ENCODE data around the gene C22orf15. TPM values are rescaled to one million over a fixed set of nuclear protein-coding genes. Genes with fewer than 3 reads are reported as not detected.

C22orf15 gene
- total and polyA plus RNA-seq, 9 of the 15 experiments (the other 6 are each of a cell fraction or from before 2014, with no cell fraction given), result 0.07 TPM; not detected in 8

DNA sequence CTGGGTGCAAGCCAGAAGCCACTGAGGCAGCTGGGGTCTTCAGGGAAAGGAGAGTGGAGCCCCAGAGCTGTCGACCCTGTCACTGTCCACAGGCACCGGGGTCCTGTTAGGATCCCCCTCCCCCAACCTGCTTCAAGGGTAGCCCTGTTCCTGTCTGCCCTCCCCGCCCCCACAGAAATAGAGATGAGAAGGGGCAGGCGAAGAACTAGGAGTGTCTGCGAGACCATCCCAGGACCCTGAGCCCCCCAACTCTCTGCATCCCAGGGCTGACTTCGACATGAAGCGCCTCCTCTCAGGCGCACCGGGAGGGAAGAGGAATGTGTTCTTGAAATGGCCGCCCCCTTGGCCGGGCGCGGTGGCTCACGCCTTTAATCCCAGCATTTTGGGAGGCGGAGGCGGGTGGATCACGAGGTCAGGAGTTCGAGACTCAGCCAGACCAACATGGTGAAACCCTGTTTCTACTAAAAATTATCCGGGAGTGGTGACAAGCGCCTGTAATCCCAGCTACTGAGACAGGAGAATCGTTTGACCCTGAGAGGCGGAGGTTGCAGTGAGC lies 11.3 kb upstream of the C22orf15 start (continued):
- TF ChIP-seq, protein P1, sequence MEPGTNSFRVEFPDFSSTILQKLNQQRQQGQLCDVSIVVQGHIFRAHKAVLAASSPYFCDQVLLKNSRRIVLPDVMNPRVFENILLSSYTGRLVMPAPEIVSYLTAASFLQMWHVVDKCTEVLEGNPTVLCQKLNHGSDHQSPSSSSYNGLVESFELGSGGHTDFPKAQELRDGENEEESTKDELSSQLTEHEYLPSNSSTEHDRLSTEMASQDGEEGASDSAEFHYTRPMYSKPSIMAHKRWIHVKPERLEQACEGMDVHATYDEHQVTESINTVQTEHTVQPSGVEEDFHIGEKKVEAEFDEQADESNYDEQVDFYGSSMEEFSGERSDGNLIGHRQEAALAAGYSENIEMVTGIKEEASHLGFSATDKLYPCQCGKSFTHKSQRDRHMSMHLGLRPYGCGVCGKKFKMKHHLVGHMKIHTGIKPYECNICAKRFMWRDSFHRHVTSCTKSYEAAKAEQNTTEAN (CRISPR knock-in tag; IDR thresholded peaks at IDR 0.05), result no peak
- TF ChIP-seq NR3C1 (CRISPR knock-in tag; IDR thresholded peaks at IDR 0.05), result no peak
- TF ChIP-seq KLF10 (CRISPR knock-in tag; IDR thresholded peaks at IDR 0.05), result no peak
- TF ChIP-seq KLF1 (tag; IDR thresholded peaks at IDR 0.05), result no peak
- TF ChIP-seq CBFA2T3 (IDR thresholded peaks at IDR 0.05), result no peak
- TF ChIP-seq PURB (CRISPR knock-in tag; IDR thresholded peaks at IDR 0.05; ENCODE audit: low read depth), result no peak
- no peak for TF ChIP-seq NR4A1 (CRISPR knock-in tag; IDR thresholded peaks at IDR 0.05)
- TF ChIP-seq NR4A1 (tag; IDR thresholded peaks at IDR 0.05), result no peak
- TF ChIP-seq RBFOX2 (IDR thresholded peaks at IDR 0.05; ENCODE audit: low read depth, low read length), result peak; percentile 2; the same call in 1 of the 2 replicates
- TF ChIP-seq ATF4 (CRISPR knock-in tag; IDR thresholded peaks at IDR 0.05), result no peak
- TF ChIP-seq TSC22D4 (tag; IDR thresholded peaks at IDR 0.05), result no peak
- no peak for TF ChIP-seq TBL1XR1 (IDR thresholded peaks at IDR 0.05; ENCODE audit: low read length in 2 of 2)
- no peak for TF ChIP-seq STAT6 (CRISPR knock-in tag; IDR thresholded peaks at IDR 0.05)
- no peak for TF ChIP-seq AFF4 (CRISPR knock-in tag; IDR thresholded peaks at IDR 0.05)
- no peak for TF ChIP-seq ZBTB26 (CRISPR knock-in tag; IDR thresholded peaks at IDR 0.05)
- 0 out of 2 replicates have a peak, but pooled peaks have one; percentile 49 for TF ChIP-seq NFRKB (IDR thresholded peaks at IDR 0.05; ENCODE audit: low read depth)
- no peak for TF ChIP-seq RB1 (IDR thresholded peaks at IDR 0.05; ENCODE audit: low read depth)
- no peak for TF ChIP-seq ARID1B (IDR thresholded peaks at IDR 0.05)
- TF ChIP-seq SRSF3 (IDR thresholded peaks at IDR 0.05; ENCODE audit: insufficient read depth, low read length), result no peak
- no peak for TF ChIP-seq ERF (CRISPR knock-in tag; IDR thresholded peaks at IDR 0.05)
- no peak for TF ChIP-seq MAFK (IDR thresholded peaks at IDR 0.05; ENCODE audit: low read length)
